NT2/D1 (cell line): ENCODE measurements around the gene PPEF1.
"Not testable (repeated sequence)": the region's sequence is repeated elsewhere in the genome, so short reads cannot be mapped to it uniquely, and the experiment has no call there.

Experiments
- DNase-seq: peaks from one replicate; pipeline ENCODE4 v3.0.0-alpha.2; 2011; ENCODE audit warnings: low read depth, low spot score
- H3K27me3 ChIP-seq: 2 replicates; pipeline ENCODE4 v1.6.0; 2011; ENCODE audit warnings: mild to moderate bottlenecking; ENCODE audit not compliant: insufficient read length, insufficient read depth
- H3K36me3 ChIP-seq: 2 replicates; pipeline ENCODE4 v1.6.1; 2011; ENCODE audit warnings: mild to moderate bottlenecking, low read length, mixed read lengths; ENCODE audit not compliant: insufficient read depth, insufficient read length
- H3K4me1 ChIP-seq: 2 replicates; pipeline ENCODE4 v1.5.1; 2011; ENCODE audit not compliant: insufficient read depth, insufficient read length
- H3K4me3 ChIP-seq: 2 replicates; pipeline ENCODE4 v1.5.1; 2011; ENCODE audit warnings: low read depth; ENCODE audit not compliant: insufficient read length
- H3K9ac ChIP-seq: 2 replicates; pipeline ENCODE4 v1.6.0; 2011; ENCODE audit warnings: low read depth; ENCODE audit not compliant: insufficient read length
- H3K9me3 ChIP-seq: 2 replicates; pipeline ENCODE4 v1.5.1; 2011; ENCODE audit warnings: mild to moderate bottlenecking, low read length; ENCODE audit not compliant: insufficient read depth
- SUZ12 ChIP-seq: IDR thresholded peaks from 2 replicates; pipeline ENCODE4 v1.6.1; 2011; ENCODE audit not compliant: insufficient read length, insufficient read depth; ENCODE audit errors: extremely low read depth
- YY1 ChIP-seq: IDR thresholded peaks from 2 replicates; pipeline ENCODE4 v1.6.1; 2011; ENCODE audit not compliant: insufficient read length, insufficient read depth
- ZNF274 ChIP-seq: IDR thresholded peaks from 2 replicates; pipeline ENCODE4 v1.6.1; 2011; ENCODE audit warnings: mild to moderate bottlenecking, low read depth, low read length

PPEF1 gene

DNA sequence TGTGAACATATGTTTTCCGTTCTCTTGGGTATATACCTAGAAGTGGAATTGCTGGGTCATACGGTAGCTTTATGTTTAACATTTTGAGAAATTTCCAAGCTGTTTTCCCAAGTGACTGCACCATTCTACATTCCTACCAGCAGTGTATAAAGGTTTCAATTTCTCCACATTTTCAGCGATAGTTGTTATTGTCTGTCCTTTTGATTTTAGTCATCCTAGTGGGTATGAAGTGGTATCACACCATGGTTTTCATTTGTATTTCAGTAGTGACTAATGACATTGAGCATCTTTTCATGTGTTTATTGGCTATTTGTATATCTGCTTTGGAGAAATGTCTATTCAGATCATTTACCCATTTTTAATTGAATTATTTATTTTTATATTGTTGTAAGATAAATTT, 2.4 kb downstream of the PPEF1 start:
- Histone ChIP-seq H3K4me3 (no peak overlapping the region), H3K27me3 (no peaks in the 10 kb centered on the region), H3K4me1 (no peaks in the 10 kb centered on the region), H3K9me3 (peaks cover 15% of the 10 kb centered on the region; the same call in 1 of the 2 replicates), H3K36me3 (no peaks in the 10 kb centered on the region), H3K9ac (no peak overlapping the region)
- TF ChIP-seq SUZ12, result no peak
- TF ChIP-seq YY1, result no peak
- no peak for TF ChIP-seq ZNF274
- DNase-seq, result no peak

GRCh38 chrX:18714910-18715309, 7.5 kb downstream of the PPEF1 start:
- Histone ChIP-seq H3K36me3 (no peaks in the 10 kb centered on the region), H3K27me3 (no peaks in the 10 kb centered on the region), H3K9me3 (peaks cover 23% of the 10 kb centered on the region; the same call in 1 of the 2 replicates), H3K4me3 (no peak overlapping the region), H3K4me1 (no peaks in the 10 kb centered on the region), H3K9ac (no peak overlapping the region)
- TF ChIP-seq YY1, result no peak
- no peak for TF ChIP-seq SUZ12
- TF ChIP-seq ZNF274, result no peak
- no peak for DNase-seq

GRCh38 chrX:18719852-18720251, 12.4 kb downstream of the PPEF1 start:
- H3K36me3 ChIP-seq, result no peaks in the 10 kb centered on the region
- TF ChIP-seq ZNF274, result no peak
- TF ChIP-seq YY1, result no peak
- no peak for TF ChIP-seq SUZ12
- H3K9me3 ChIP-seq, result peaks cover 8% of the 10 kb centered on the region; the same call in 1 of the 2 replicates
- no peak overlapping the region for H3K9ac ChIP-seq
- H3K4me3 ChIP-seq, result no peak overlapping the region
- no peaks in the 10 kb centered on the region for H3K27me3 ChIP-seq
- peaks cover 3% of the 10 kb centered on the region for H3K4me1 ChIP-seq
- DNase-seq, result no peak

DNA sequence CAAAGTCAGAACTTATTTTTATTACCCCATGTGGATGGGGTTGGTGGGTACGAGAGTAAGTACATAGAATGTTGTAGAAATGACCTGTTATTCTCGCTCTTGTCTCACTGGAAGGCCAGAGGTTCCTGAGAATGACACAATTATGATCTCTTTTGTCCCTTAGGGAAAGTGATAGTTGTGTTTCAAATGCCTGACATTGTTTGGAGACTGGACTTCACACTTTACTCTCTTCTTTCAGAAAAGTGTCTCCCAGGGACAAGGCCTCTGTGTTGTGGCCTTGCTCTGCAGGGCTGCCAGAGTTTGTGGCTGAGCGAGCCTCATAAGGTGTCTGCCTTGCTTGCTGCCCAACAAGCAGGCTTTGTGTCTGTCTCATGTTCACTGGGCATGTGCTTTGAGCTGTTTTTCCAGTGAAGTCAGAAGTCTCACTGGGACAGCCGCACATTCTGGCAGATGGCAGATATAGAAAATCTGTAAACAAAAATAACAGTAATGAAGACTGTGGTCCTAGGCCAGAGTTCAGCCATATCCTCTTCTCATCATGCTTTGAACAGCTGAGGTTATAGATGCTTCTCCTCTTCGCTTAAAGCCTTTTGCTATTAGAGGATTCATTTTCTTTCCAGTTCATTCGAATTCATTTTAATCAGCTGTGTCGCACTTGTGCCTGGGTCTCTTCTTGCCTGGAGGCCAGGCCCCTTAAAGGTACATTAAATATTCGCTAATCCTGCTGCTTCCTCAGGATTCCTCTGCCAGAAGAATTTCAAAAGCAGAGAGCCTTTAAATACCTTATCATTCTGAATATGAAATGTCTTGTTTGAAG, 14.4 kb downstream of the PPEF1 start:
- H3K9ac ChIP-seq, result no peak overlapping the region
- H3K27me3 ChIP-seq, result no peaks in the 10 kb centered on the region
- no peak for DNase-seq
- no peak overlapping the region for H3K4me3 ChIP-seq
- TF ChIP-seq YY1, result no peak
- TF ChIP-seq SUZ12, result no peak
- H3K9me3 ChIP-seq, result no peaks in the 10 kb centered on the region
- no peaks in the 10 kb centered on the region for H3K36me3 ChIP-seq
- H3K4me1 ChIP-seq, result peaks cover 5% of the 10 kb centered on the region

DNA sequence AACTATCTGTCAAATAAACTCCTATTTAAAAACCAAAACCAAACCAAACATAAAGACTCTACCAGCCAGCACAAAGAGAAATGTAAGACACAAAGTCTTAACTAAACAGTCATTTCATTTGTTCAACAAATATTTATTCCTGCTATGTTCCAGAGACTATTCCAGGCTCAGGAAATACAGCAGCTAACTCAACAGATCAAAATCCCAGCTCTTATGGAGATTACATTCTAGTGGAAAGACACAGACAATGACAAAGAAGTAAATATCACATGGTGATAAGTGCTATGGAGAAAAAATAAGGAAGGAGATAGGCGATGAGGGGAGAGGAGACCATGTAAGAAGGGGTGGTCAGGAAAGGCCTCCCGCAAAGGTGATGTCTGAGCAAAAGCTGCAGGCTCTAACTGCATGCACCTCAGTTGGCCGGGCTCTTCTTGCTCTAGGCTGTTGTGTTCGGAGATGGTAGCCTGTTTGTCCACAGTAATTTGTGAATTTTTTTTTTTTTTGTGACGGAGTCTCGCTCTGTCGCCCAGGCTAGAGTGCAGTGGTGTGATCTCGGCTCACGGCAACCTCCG, 15.1 kb downstream of the PPEF1 start:
- Histone ChIP-seq H3K36me3 (no peaks in the 10 kb centered on the region), H3K4me1 (peaks cover 5% of the 10 kb centered on the region), H3K4me3 (no peak overlapping the region), H3K9me3 (no peaks in the 10 kb centered on the region), H3K27me3 (no peaks in the 10 kb centered on the region), H3K9ac (no peak overlapping the region)
- no peak for TF ChIP-seq SUZ12
- no peak for TF ChIP-seq YY1
- TF ChIP-seq ZNF274, result no peak
- DNase-seq, result no peak

DNA sequence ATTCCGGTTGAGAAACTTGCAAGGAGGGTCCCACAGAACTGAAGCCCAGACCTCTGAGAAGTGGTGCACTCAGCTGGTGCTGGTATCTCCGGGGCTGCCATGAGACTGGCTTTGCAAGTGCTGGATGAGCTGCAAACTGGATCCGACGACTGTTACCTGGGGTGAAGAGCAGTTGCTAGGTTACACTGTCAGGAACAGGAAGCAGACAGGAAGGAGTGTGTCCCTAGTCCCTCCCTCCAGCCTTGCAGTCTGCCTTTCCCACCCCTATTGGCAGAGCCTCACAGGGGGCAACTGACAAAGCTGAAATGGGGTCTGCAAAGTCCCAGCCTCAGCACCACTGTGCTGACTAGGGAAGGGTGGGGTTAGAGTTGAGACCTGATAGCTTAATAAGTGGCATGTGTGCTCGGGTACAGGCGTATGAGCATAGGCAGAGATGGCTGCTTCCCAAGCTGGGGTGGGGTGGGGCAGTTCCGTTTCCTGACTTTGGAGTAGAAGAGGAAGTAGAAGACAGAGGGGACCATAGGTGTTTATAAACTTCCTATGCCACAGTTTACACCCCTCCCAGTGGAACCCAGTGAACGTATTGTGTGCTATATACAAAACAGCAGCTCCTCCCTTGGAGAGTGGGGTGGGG, 18.0 kb downstream of the PPEF1 start:
- Histone ChIP-seq H3K27me3 (no peaks in the 10 kb centered on the region), H3K4me3 (no peak overlapping the region), H3K36me3 (no peaks in the 10 kb centered on the region), H3K9me3 (no peaks in the 10 kb centered on the region), H3K9ac (no peak overlapping the region), H3K4me1 (peaks cover 5% of the 10 kb centered on the region)
- DNase-seq, result no peak
- TF ChIP-seq SUZ12 (no peak), YY1 (no peak), ZNF274 (no peak)

- H3K36me3 ChIP-seq, result no peaks in the 10 kb centered on the region
- H3K4me1 ChIP-seq, result no peaks in the 10 kb centered on the region
- TF ChIP-seq ZNF274 (no peak), SUZ12 (no peak), YY1 (no peak)
- H3K9me3 ChIP-seq, result no peaks in the 10 kb centered on the region
- no peak overlapping the region for H3K4me3 ChIP-seq
- no peaks in the 10 kb centered on the region for H3K27me3 ChIP-seq
- DNase-seq, result no peak
- H3K9ac ChIP-seq, result no peak overlapping the region
Measured at GRCh38 chrX:18733287-18733686, 25.8 kb downstream of the PPEF1 start.

- not testable (repeated sequence) for H3K36me3 ChIP-seq, H3K4me1 ChIP-seq, H3K4me3 ChIP-seq, H3K9ac ChIP-seq, H3K27me3 ChIP-seq, H3K9me3 ChIP-seq
- peak; percentile 11 for DNase-seq
Measured at GRCh38 chrX:18739609-18740008, 32.2 kb downstream of the PPEF1 start.
